Psoas muscle (tissue), 8 donors: ENCODE results near the gene SGCD. TPM values are rescaled to one million over a fixed set of nuclear protein-coding genes. Genes with fewer than 3 reads are reported as not detected.

Source experiments
- ATAC-seq, 4 donors: fragments of 200-7000 bp; cut with Tn5 transposase; one replicate each; pipeline ENCODE4 v1.9.1; 2020; ENCODE audit warnings: moderate library complexity in 3 of 4, mild to moderate bottlenecking in 2 of 4
- DNase-seq, 2 donors: peaks; one replicate each; pipeline ENCODE4 v3.0.0-alpha.2; 2020
- H3K27ac ChIP-seq: fragments of 200-600 bp; one replicate; pipeline ENCODE4 v1.8.0; 2022
- H3K27me3 ChIP-seq, 3 donors: fragments of 200-600 bp in 1 of 3; one replicate each; pipeline versions ENCODE4 v1.6.1 to v1.8.0; 2013 to 2022; ENCODE audit warnings: low read length in 2 of 3, mild to moderate bottlenecking in 2 of 3, moderate library complexity in 1 of 3; ENCODE audit not compliant: insufficient read depth in 3 of 3
- H3K36me3 ChIP-seq, 2 donors: fragments of 200-600 bp in 1 of 2; one replicate each; pipeline versions ENCODE4 v1.6.1 to v1.8.0; 2013 to 2022; ENCODE audit warnings: low read depth in 1 of 2, mild to moderate bottlenecking in 1 of 2, moderate library complexity in 1 of 2; ENCODE audit not compliant: insufficient read depth in 1 of 2
- H3K4me1 ChIP-seq: fragments of 200-600 bp; one replicate; pipeline ENCODE4 v1.8.0; 2022
- H3K4me3 ChIP-seq: fragments of 200-600 bp; one replicate; pipeline ENCODE4 v1.8.0; 2022; ENCODE audit warnings: mild to moderate bottlenecking
- H3K9me3 ChIP-seq: fragments of 200-600 bp; one replicate; pipeline ENCODE4 v1.8.0; 2022
- WGBS, 3 donors: extraction: QIAGEN DNeasy Blood & Tissue Kit; methylation state at CpG; one replicate each; pipeline versions ENCODE4 v1.1.6 to v1.1.7; 2013; 5-methylcytosine and 5-hydroxymethylcytosine counted together
- intact Hi-C, 2 donors: fragments of 100-400 bp; cut with DNase I; formaldehyde crosslinking; loops; one replicate each; pipeline versions ENCODE4 v1.11.0 to v1.14.2; 2022
- polyA plus RNA-seq, 3 donors: library from polyadenylated mRNA; stranded (reverse); fragments of 200-250 nt; gene quantifications; one replicate each; pipeline ENCODE4 v1.2.3, GENCODE V29; 2013
- total RNA-seq, 4 donors: library from RNA; stranded (reverse); fragmentation: NEBNext Ultra II Directional in 2 of 4; extraction: Animal tissue kit (Norgen Biotek cat#: 25700) in 2 of 4; gene quantifications; one replicate each; pipeline versions ENCODE4 v1.2.1 to v1.2.4, GENCODE V29; 2021 to 2023
- TF ChIP-seq, protein P1 (sequence below): fragments of 200-600 bp; IDR thresholded peaks from one replicate; pipeline ENCODE4 v1.8.0; 2022; ENCODE audit warnings: antibody characterized with exemption
- donor health status: healthy with polysubstance abuse.
- donor health status: DM: no; HTN: no; CAD: no; lungs with moderate emphysema.
- donor health status: Bipolar disorder and iron deficiency.
- donor health status: healthy.
- donor health status: DM: yes; HTN: yes; CAD: no.
- donor health status: DM: no; HTN: no; CAD: no.
- donor health status: DM: no; HTN: no; CAD: no.
- donor health status: DM: yes; HTN: yes; CAD: no.

The SGCD gene
- total and polyA plus RNA-seq, 7 donors = 13.2 to 51.5 (median 33.2) TPM

DNA sequence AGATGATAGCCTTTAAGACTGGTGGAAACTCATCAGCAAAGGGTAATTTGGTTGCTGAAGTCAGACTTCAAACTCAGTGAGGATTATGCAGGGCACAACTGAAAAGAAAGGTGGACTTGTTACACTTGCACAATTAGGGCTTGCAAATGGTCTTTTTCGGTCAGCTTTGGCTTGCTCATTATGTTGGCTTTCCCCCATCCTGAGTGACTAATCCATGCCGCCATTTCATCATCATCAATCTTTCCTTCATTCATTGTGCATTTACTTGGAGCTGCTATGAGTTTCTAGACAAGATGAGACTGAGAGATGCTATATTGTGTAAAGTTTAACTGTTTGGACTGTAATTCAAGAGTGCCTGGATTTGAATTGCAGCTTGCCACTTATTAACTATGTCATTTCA, 388.3 kb downstream of the SGCD start:
- H3K9me3 ChIP-seq = no peaks in the 10 kb centered on the region
- H3K27ac ChIP-seq = no peak overlapping the region
- no peaks in the 10 kb centered on the region for H3K27me3 ChIP-seq
- intact Hi-C loops = no loop called here
- no peaks in the 10 kb centered on the region for H3K4me1 ChIP-seq
- H3K4me3 ChIP-seq = no peak overlapping the region
- peak in 3 of 4 donors; percentile 40 to 69 (median 63) for ATAC-seq
- TF ChIP-seq, protein P1, sequence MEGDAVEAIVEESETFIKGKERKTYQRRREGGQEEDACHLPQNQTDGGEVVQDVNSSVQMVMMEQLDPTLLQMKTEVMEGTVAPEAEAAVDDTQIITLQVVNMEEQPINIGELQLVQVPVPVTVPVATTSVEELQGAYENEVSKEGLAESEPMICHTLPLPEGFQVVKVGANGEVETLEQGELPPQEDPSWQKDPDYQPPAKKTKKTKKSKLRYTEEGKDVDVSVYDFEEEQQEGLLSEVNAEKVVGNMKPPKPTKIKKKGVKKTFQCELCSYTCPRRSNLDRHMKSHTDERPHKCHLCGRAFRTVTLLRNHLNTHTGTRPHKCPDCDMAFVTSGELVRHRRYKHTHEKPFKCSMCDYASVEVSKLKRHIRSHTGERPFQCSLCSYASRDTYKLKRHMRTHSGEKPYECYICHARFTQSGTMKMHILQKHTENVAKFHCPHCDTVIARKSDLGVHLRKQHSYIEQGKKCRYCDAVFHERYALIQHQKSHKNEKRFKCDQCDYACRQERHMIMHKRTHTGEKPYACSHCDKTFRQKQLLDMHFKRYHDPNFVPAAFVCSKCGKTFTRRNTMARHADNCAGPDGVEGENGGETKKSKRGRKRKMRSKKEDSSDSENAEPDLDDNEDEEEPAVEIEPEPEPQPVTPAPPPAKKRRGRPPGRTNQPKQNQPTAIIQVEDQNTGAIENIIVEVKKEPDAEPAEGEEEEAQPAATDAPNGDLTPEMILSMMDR = no peak
- no peak for DNase-seq
- H3K36me3 ChIP-seq = no peaks in the 10 kb centered on the region
- WGBS, 3 donors = 56 to 82% (median 58%) methylated on average over 2 of the region's 2 CpGs

DNA sequence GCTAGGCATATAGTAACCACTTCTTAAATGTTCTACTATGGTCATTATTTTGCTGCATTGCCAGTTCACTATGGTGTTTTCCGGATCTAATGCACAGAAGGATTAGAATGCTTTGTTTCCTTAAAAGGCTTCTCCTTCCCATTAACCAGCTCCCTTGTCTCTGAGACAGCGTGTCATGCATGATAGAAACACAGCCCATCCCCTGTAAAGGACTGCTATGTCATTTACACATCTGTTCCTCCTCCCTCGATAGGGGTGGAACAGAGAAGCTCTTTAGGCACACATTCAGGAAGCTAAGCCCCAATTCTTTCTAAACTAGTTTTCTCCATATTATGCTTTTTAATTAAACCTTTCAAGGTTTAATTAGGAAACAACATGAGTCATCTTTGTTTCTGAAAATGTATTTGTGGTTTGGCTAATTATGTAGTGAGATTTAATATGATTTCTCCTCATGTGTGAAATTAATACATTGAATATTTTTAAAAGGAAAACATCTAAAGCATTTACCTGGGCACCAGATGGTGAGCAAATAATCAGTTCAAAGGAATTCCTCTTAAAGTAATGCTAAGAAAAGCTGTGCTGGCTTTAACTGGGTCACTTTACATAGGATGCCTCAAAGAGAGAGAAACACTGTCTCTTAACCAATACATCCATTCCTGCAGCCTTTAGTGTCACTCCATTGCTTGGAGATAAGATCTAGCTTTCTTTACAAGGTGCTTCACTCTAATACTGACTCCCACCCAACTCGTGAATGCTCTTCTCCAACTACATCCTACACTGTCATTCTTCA, 389.8 kb downstream of the SGCD start:
- TF ChIP-seq, protein P1 = no peak
- DNase-seq (no peak), ATAC-seq (no peak)
- Histone ChIP-seq H3K9me3 (no peaks in the 10 kb centered on the region), H3K27me3 (no peaks in the 10 kb centered on the region), H3K27ac (no peak overlapping the region), H3K4me3 (no peak overlapping the region), H3K4me1 (no peaks in the 10 kb centered on the region), H3K36me3 (no peaks in the 10 kb centered on the region)
- 67 to 75% (median 71%) methylated on average over 4 of the region's 4 CpGs for WGBS, 3 donors
- intact Hi-C loops = no loop called here

DNA sequence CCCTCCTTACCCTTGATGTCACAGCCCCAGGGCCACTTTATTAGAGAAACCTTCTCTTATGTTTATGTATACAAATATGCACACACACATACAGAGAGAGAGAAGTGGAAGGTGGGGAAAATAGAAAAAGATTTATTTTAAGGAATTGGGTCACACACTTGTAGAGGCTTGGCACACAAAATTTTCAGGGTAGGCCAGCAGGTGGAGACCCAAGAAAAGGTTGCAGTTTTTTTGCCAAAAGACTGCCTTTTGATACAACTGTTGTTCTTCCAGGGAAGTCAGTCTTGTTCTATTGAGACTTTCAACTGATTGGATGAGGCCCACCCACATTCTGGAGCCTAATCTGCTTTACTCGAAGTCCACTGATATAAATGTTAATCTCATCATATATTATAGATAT, 392.0 kb downstream of the SGCD start:
- Histone ChIP-seq H3K27ac (no peak overlapping the region), H3K27me3 (no peaks in the 10 kb centered on the region), H3K36me3 (no peaks in the 10 kb centered on the region), H3K4me3 (no peak overlapping the region), H3K4me1 (no peaks in the 10 kb centered on the region), H3K9me3 (no peaks in the 10 kb centered on the region)
- DNase-seq (no peak), ATAC-seq (no peak)
- intact Hi-C loops = no loop called here
- WGBS, 3 donors = 87 to 97% (median 90%) methylated on average over 1 of the region's 1 CpG
- TF ChIP-seq, protein P1 = no peak

DNA sequence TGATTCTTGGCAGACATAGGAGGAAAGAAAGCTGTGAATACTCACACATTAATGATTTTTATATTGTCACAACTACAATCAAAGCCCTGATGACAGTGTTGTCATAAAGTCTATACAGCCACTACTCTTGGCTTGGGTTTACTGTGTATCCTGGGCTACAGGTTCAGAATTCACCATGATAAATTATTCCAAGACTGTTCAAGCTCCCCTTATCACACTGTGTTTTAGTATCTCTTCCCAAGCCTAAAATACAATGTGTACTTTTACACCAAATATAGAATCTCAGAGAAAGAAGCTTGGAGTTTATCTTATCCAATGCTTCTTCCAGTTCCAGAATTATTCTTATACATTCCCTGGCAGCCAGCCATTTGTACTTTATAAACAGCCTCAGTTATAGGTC, 395.4 kb downstream of the SGCD start:
- Histone ChIP-seq H3K9me3 (no peaks in the 10 kb centered on the region), H3K27ac (no peak overlapping the region), H3K4me1 (no peaks in the 10 kb centered on the region), H3K27me3 (no peaks in the 10 kb centered on the region), H3K4me3 (no peak overlapping the region), H3K36me3 (no peaks in the 10 kb centered on the region)
- ATAC-seq (no peak), DNase-seq (no peak)
- intact Hi-C loops = no loop called here
- TF ChIP-seq, protein P1 = no peak

DNA sequence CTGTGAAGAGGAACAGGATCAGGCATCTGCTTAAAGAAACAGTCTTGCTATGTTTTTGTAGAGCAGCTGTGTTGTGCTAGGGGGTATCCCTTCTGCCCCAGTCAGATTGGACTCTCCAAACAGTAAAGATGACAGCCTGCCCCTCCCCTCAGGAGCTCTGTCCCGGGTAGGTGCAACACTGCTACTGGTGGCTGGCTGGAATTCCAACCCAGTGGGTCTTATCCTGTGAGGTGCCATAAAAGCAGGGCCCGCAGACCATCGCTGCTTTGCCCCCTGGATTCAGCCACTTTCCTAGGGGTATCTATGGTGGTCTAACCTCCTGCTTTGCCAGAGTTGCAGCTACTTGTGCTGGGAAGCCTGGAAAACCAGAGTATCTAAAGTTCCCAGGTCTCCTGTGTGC, 408.5 kb downstream of the SGCD start:
- TF ChIP-seq, protein P1 = no peak
- WGBS, 3 donors = 67 to 80% (median 73%) methylated on average over 3 of the region's 3 CpGs
- no peak overlapping the region for H3K27ac ChIP-seq

More for the DNA sequence above, 408.5 kb downstream of the SGCD start:
- Histone ChIP-seq H3K9me3 (no peaks in the 10 kb centered on the region), H3K36me3 (no peaks in the 10 kb centered on the region), H3K4me3 (no peak overlapping the region), H3K27me3 (no peaks in the 10 kb centered on the region), H3K4me1 (no peaks in the 10 kb centered on the region)
- intact Hi-C loops = no loop called here
- ATAC-seq = no peak
- no peak for DNase-seq
